ENCODE measurements around the gene RIPK1. TPM values are rescaled to one million over a fixed set of nuclear protein-coding genes. Genes with fewer than 3 reads are reported as not detected.

RIPK1 gene
- polyA plus RNA-seq, 1 donor: 10.8 TPM

DNA sequence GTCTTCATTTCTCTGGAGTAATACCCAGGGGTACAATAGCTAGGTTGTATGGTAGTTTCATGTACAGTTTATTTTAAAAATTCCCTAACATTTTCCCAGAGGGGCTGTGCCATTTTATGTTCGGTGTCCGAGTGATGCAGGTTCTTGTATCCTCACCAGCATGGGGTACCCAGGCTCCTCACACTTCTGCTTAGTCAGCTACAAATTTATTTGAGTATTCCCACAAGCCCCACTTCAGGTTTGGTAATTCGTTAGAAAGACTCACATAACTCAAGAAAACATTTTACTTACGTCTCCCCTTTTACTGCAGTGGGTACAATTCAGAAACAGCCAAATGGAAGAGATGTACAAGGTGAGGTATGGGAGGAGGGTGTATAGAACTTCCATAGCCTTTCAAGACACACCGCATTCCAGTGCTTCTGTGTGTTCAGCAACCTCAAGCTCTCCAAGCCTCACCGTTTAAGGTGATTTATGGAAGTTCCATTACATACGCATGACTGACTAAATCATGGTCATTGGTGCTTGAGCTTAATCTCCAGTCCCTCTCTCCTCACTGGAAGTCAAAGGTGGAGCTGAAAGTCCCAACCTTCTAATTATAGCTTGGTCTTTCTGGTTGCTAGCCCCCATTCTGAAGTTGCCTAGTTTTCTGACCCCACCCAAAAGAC is 18.1 kb downstream of the RIPK1 start:
- no peak for DNase-seq

DNA sequence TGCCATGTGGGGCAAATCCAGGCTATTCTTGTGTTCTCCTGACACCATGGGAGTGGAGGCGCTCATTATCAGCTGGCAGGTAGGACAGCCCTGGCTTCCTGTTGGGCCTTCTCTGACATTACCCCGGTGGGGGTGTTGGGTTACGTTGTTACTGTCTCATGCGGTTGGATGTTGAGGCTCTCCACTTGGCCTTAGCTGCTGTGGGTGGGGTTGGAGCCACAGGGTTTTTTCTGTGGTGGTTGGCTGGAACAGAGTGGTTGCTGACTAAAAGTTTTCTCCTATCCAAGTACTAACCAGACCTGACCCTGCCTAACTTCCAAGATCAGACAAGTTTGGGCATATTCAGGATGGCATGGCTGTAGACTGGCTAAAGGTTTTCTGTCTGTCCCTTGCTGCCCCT is 20.2 kb downstream of the RIPK1 start:
- no peak for DNase-seq

DNA sequence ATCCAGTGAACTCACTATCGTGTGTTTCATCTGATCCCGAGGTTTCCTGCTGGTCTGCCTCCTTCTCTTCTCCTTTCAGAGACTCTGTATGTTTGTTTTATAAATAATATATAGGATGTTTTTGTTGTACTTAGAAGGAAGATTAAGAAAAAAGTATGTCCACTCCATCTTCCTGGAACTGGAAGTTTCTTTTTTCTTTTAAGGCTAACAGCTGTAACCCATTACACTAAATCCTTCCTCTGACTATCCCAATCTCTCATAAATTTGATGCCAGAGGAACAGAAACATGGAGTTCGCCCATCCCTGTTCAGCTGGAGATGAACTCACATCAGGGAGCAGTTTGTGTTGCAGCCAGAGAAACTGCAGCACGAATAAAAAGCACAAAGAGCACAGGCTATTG is 20.7 kb downstream of the RIPK1 start:
- DNase-seq: peak; percentile 61

DNA sequence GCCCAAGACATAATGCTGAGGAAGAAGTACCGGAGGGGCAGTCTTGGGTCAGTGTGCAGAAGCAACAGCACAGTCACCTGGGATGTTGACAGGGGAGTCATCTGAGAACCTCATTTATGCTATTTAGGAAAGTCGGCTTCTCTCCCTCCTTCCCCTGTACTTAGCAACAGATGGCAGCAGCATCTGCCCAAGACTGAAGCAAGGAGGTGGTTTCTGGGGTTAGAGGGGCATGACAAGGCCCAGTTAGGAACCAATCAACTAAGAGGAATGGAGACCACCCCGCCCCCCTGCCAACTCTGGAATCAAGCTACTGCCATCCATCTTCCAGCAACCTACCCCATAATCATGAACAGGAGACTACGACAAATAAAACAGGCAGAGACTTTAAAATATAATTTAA is 21.7 kb downstream of the RIPK1 start:
- no peak for DNase-seq

DNA sequence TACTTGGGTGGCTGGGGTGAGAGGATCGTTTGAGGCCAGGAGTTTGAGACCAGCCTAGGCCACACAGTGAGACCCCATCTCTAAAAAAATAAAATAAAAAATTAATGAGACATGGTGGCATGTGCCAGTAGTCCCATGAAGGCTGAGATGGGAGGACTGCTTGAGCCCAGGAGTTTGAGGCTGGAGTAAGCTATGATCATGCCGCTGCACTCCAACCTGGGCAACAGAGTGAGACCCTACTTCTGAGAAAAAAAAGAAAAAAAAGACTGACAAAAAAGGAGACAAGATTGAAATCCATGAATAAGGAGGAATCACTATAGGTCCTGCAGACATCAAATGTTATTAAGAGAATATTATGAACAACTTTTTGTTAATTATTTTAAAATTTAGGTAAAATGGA is 26.5 kb downstream of the RIPK1 start:
- DNase-seq: no peak

DNA sequence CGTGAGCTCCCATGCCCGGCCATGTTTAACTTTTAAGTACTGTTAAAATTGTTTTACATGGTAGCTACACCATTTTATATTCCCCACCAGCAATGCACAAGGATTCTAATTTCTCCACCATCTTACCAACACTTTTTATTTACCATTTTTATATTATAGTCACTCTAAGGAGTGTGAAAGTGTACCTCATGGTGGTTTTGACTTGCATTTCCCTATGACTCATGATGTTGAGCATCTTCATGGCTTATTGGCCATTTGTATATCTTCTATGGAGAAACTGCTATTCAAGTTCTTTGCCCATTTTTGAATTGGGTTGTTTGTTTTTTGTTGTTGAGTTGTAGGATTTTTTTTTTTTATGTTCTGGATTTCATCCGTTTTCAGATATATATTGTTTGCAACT is 34.6 kb downstream of the RIPK1 start:
- no peak for DNase-seq

DNA sequence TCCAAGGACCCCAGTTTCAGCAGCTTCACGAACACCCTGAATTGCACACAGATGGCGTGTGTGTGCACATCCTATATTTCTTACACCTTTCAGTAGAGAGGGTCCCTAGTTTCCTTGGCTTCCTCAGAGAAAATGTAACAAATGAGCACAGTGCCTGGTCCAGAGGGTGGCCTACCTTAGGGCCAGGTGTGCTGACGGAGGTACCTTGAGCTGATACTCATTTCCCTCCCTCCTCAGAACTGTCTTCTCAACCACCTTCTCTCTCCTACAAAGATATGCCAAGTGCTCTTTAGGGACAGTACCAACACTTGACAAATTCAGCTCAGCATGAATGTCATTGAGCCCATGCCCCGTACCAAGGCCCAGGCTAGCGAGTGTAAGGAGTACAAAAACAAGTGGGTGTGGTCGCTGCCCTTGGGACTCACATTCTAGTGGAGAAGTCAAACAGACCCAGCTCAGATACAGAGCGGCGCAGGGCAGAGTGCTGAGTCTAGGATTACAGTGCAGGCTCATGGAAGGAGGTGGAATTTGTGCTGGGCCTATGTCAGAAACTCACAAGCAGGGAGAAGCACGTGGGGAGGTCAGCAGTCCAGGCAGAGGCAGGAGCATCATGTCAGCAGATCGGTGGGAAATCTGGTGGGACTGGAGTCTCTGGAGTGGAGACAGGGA is 40.6 kb downstream of the RIPK1 start:
- DNase-seq: no peak

DNA sequence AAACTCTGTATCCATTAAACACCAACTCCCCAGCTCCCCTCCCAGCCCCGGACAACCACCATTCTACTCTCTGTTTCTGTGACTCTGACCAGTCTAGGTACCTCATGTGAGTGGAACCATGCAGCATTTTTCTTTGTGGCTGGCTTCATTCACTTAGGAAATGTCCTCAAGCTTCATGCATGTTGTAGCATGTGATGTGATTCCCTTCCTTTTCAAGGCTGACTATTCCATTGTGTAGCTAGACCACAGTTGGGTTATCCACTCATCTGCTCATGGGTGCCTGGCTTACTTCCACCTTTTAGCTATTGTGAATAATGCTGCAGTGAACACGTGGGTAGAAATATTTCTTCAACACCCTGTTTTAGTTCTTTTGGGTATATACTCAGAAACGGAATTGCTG is 41.5 kb downstream of the RIPK1 start:
- DNase-seq: no peak

DNA sequence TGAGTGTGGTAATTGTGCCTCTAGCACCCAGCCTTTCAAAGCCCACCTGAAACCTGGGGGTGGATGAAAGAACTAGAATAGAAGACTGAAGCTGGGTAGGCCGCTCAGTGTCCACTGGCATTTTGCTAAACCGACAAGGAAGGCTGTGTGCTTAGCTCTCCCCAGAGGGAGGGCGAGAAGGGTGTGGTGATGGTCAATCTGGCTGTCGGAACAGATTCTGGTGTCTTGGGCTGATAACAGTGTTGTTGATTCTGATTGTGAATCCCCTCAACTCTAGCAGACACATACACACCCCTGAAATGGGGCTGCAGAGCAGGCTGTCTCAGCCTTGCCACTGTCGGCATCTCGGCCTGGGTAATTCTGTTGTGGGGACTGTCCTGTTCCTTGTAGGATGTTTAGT is 46.1 kb downstream of the RIPK1 start:
- no peak for DNase-seq

DNA sequence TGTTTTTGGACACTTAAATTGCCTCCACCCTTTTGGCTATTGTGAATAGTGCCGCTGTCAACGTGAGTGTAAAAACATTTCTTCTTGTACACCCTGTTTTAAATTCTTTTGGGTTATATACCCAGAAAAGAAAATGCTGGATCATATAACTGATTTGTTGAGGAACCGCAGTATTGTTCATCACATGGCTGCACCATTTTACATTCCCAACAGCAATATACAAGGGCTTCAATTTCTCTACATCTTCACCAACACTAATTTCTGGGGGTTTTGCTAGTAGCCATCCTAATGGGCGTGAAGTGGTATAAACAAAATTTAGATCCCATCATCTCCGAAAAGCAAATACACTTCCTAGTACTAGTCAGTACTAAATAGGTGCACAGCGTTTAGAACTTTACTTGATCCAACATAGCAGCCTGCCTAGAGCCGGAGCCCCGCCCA is 49.6 kb downstream of the RIPK1 start:
- no peak for DNase-seq

DNA sequence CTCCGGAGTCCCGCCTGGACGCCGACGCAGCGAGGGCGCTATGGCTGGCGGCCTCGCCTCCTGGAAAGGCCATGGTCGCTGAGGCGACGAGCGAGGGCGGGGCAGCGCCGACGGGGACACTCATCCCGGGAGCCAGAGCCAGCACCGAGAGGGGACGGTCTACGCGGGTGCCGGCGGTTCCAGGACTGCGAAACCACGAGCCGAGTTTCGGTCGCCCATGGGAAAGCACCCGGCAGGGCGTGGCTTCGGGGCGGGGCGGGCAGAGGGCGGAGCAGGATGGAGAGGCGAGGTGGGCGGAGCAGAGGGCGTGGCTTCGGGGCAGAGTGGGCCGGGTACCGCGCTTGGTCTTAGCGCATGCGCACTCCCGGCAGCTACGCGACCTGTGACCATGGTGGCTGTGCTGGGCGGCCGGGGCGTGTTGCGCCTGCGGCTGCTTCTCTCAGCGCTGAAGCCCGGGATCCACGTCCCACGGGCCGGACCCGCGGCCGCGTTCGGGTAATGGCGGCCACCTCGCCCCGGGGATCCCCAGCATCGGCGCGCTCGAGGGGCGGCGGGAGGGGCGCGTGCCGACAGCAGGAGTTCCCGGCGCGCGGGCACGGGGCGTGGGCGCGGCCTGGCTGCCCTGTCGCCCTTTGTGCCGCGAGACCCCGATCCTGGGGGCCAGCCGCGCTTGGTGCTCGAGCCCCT is 50.2 kb downstream of the RIPK1 start, which contains the start of gene BPHL:
TSS of gene BPHL (plus strand) at position 359 of the 687 bp plus-strand sequence. CDS start at position 389, 30 bp downstream.
- DNase-seq: peak; percentile 97

DNA sequence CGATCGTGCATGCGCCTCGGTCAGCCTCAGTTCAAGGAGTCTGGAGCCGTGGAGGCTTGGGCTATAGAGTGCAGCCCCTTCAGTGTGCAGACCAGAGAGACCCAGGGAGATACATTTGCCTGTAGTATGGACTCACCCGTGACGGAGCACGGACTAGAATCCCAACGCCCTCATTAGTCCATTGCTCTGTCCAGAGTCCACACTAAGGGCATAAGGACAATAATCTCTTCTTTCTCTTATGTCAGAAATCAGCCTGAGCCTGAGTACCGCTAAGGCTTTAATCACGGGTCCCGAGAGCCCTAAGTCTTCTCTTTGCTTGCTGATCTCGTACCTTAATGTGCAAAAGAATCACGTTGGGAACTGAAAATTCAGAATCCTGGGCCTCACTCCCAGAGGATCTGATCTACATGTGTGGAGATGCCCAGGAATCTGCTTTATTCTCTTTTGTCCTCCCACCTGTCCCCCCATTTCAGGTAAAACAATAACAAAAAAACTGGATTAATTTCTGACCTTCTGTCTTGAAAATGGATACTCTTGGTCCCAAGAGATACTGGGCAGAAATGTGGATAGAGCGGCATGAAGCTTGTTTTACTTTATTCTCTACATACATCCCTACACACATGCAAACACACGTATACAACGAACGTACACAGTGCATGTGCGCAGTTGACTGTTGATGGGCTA is 50.9 kb downstream of the RIPK1 start:
- no peak for DNase-seq

DNA sequence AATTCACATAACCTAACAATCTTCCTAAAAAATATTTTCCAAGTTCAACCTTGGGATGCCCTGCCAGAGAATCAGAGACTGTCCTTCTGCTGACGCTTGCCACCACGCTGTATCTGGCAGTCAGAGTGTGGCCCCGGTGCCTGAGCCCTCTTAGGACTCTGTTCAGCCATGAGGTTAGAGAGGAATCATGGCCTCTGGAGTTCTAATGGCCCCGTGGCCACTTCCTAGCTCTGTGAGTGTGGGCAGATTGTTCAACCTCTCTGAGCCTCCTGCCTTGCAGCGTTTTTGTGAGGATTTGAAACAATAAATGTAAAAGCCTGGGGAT is 52.4 kb downstream of the RIPK1 start:
- DNase-seq: no peak

DNA sequence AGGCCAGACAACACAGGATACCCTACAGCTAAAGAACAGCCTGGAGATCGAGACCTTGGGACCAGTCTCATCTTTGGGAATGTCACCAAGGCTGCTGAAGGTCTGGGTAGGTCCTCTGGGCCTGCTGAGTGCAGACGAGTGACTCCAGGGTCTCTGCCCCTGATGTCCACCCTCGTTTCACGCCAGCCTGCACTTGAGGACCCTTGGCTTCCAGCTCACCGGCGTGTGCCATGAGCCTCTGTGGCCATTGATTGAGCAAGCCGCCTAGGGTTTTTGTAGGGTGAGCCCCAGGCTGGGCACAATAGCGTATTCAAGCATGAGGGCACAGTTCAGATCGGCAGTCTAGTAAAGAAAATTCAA is 54.5 kb downstream of the RIPK1 start:
- DNase-seq: no peak

DNA sequence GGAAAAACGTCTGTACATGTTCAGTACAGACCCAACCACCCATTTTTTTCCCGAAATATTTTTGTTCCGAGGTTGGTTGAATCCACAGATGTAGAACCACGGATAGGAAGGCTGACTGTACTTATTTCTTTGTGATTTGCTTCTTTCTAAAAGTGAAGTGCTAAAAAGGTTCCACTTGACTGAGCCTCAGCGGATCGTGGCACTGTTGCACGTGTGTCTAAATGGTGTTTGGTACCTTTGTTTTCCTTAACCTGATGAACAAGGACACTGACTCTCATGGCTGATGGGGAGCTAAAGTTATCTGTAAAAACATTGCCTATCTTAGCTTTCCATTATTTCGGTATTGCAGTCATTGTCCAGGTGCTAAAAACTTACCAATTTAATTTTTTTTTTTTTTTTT is 56.4 kb downstream of the RIPK1 start:
- no peak for DNase-seq

DNA sequence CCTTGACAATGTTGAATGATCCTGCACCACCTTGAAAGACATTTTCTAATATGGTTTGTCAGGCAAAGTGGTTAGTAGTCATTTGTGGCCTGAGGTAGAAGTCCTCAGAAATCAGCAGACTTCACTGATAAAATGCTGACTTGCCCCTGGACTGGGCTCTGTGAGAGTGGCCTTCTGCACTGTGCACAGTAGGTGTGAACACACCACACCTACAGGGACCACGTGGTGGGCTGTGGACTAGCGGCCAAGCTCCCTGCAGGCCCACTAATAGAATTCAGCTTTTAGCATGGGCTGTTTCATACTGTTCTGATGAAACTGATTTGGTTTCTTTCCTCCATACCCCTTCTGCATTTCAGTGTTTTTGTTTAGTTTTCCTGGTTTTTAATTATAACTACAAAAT is 57.5 kb downstream of the RIPK1 start:
- no peak for DNase-seq

DNA sequence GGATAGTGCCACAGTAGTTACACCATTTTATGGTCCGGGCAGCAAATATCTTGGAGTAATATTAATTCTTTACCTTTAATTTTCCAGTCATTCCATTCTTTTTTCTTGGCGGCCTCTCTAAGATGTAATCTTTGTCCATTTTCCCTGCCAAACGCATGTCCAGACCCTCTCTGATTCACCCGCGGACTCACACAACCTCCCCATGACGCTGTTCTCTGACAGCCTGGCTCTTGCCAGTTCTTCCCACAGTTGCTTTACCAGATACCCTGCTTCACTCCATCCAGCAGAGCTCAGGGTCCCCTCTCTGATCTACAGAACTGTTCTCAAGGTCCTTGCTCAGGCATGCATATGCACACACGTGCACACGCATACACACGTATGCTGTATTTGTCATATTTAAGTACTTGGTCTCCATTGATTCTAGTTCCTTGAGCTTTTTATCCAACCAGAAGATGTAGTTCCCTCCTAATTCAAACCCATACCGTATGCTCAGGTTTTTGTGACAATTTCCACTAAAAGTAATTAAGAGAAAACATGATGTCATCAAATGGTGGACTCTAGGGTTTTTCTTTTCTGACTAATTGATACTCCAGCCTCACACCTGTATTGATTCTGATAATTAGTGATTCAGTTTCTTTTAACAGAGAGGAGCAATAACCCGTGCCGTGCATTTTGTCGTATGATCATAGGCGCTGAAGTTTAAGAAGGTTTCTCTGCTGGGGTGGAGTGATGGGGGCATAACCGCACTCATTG is 60.2 kb downstream of the RIPK1 start:
- peak; percentile 59 for DNase-seq

DNA sequence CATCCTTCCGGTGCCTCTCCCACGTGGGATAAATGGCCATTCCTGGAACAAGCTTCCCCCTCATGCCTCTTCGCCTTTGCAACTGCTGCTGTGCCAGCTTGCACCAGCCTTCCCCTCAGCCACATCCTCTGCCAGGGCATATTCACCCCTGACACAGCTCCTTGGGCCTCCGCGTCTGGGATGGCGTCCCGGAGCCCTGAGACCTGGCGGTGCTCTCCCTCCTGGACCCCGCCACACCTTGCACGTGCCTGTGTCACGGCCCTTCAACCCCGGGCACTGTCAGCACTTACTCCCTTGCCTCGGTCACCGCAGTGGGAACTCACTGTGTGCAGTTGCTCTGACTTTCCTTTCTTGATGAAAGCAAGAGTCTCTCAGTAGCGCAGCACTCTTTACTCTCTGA is 63.4 kb downstream of the RIPK1 start:
- no peak for DNase-seq

DNA sequence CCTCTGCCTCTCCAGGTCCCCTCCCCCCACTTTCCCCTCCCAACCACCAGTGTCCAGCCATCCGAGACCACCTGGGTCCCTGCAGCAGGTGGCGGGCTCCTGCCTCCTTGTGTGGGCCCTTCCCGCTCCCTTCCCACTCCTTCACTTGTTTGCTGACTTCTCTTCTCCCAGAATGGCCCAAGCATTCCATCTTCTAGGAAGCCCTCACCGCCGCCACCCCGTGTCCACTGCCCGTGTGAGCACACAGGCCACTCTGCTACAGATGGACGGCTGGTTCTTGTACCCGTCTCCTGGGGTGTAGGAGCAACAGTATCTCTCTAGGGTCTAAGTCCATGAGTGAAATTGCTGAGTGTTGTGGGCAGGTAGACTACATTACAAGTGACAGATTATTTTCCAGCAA is 65.2 kb downstream of the RIPK1 start:
- DNase-seq: no peak

DNA sequence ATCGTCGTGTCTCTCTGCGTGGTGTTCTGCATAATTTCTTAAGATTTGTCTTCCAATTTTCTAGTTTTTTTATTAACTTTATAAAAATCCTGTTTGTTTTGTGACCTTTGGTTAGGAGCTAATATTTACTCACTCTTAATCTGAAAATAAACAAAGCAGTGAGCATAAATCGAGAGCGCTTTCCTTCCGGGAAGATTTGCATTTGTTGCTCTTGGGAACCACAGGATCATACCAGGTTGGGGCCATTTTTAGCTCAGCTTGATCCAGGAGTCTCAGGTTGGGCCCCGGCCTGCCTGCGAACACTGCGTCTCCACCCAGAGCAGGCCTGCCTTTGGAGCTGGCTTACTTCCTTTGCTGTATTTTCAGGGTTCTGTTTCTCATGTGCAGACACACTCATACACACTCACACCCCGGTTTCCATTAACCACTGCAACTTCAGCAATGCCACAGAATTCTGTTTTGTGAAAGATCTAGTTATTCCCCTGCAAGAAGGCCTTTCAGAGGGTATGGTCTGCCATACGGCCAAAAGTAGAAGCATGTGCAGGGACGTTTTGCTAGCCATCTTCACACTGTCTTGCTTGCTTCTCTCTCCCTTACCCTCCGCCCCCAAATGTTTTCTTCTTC is 67.5 kb downstream of the RIPK1 start:
- no peak for DNase-seq

DNA sequence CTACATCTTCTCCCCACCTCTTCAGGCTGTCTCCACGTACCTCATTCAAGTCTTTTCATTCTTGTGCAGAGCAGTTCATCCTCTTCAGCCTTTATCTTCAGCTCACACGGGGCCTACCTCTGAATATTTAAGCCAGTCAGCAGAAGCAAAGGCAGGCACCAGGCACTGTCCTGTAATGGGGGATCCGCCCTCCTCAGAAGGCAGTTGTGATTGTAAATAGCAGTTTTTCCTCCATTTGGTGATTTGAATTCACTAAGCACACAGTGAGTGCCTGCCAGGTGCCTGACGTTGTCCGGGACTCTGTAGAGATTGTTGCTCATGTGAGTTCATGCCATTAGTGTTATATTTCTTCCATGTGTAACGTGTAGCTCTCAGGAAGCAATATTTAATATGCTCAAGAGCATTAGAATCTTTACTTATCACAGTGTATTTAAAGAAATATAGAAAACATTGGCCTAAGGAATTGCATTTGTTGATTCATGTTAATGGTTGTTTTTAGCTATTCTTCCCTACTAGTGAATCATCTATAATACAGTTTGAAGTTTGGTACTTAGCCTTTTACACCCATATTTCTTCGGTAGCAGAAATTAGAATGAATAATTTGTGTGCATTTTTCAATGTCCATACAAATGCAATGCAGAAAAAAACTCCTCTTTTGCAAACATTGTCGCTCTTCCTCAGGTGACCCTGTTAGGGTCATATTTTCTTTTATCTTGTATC is 68.2 kb downstream of the RIPK1 start:
- no peak for DNase-seq
